Bronchial epithelial cell (primary cell): Measurements from ENCODE around the gene C3orf18. TPM values are rescaled to one million over a fixed set of nuclear protein-coding genes. Genes with fewer than 3 reads are reported as not detected.

Experiments
- DNase-seq: peaks from one replicate; pipeline ENCODE4 v3.0.0-alpha.2; 2010; ENCODE audit warnings: low read depth
- FAIRE-seq: peaks from 2 replicates; lab custom pipeline; 2011; peaks lifted over from hg19 to GRCh38; lab: Jason Lieb, UNC
- H3K27me3 ChIP-seq: 2 replicates; pipeline ENCODE4 v1.5.1; 2011; ENCODE audit warnings: low read length; ENCODE audit not compliant: control insufficient read depth, insufficient read depth
- H3K36me3 ChIP-seq: 2 replicates; pipeline ENCODE4 v1.5.1; 2011; ENCODE audit warnings: low read length; ENCODE audit not compliant: control insufficient read depth, insufficient read depth
- H3K4me3 ChIP-seq: 2 replicates; pipeline ENCODE4 v1.5.1; 2011; ENCODE audit warnings: mild to moderate bottlenecking, low read depth, low read length, control low read depth
- CTCF ChIP-seq: IDR thresholded peaks from 2 replicates; pipeline ENCODE4 v1.5.1; 2011; ENCODE audit warnings: mild to moderate bottlenecking, moderate library complexity, low read length, control low read depth, inconsistent platforms; ENCODE audit not compliant: insufficient read depth, severe bottlenecking
- total RNA-seq: library from RNA; depleted of rRNA; stranded (reverse); fragments of >200 nt; gene quantifications from 2 replicates; pipeline ENCODE4 v1.2.1, GENCODE V29; 2014

C3orf18 gene
- total RNA-seq, 1 donor from 2014 or later, result 3.2 TPM

GRCh38 chr3:50604628-50605588, 37.4 kb upstream of the C3orf18 start:
- DNase-seq, result no peak
- peak; percentile 76 for FAIRE-seq
- Histone ChIP-seq H3K4me3 (no peak overlapping the region), H3K27me3 (no peaks in the 10 kb centered on the region), H3K36me3 (peaks cover 9% of the 10 kb centered on the region)
- no peak for TF ChIP-seq CTCF

- Histone ChIP-seq H3K4me3 (no peak overlapping the region), H3K36me3 (peaks cover 9% of the 10 kb centered on the region), H3K27me3 (no peaks in the 10 kb centered on the region)
- DNase-seq (no peak), FAIRE-seq (peak; percentile 92)
- TF ChIP-seq CTCF, result no peak
These were observed 36.6 kb upstream of the C3orf18 start for GRCh38 chr3:50604110-50604621.

- Histone ChIP-seq H3K27me3 (no peaks in the 10 kb centered on the region), H3K4me3 (no peak overlapping the region), H3K36me3 (peaks cover 9% of the 10 kb centered on the region)
- TF ChIP-seq CTCF, result no peak
- FAIRE-seq (peak; percentile 47), DNase-seq (no peak)
These were observed 35.9 kb upstream of the C3orf18 start for GRCh38 chr3:50603261-50604109.

- no peaks in the 10 kb centered on the region for H3K27me3 ChIP-seq
- H3K36me3 ChIP-seq, result peaks cover 7% of the 10 kb centered on the region
- FAIRE-seq, result no peak
- no peak overlapping the region for H3K4me3 ChIP-seq
- no peak for TF ChIP-seq CTCF
- peak; percentile 82 for DNase-seq
These were observed 35.1 kb upstream of the C3orf18 start for GRCh38 chr3:50602595-50603191.

GRCh38 chr3:50600841-50601591, 33.5 kb upstream of the C3orf18 start:
- no peak for TF ChIP-seq CTCF
- no peaks in the 10 kb centered on the region for H3K27me3 ChIP-seq
- no peak overlapping the region for H3K4me3 ChIP-seq
- H3K36me3 ChIP-seq, result no peaks in the 10 kb centered on the region
- DNase-seq (peak; percentile 91), FAIRE-seq (peak; percentile 47)
